HT1080 (cell line): ENCODE results near the gene ACOT11. TPM values are rescaled to one million over a fixed set of nuclear protein-coding genes. Genes with fewer than 3 reads are reported as not detected.

Experiments used
- DNase-seq: peaks from one replicate; pipeline ENCODE4 v3.0.0-alpha.2; 2015; ENCODE audit warnings: low read depth
- small RNA-seq: library from RNA; depleted of rRNA; stranded (forward); fragments of <200 nt; gene quantifications from one replicate; pipeline ENCODE3, GENCODE V24; 2014
- total RNA-seq: library from RNA; depleted of rRNA; stranded (reverse); fragments of >200 nt; shearing (Covaris generic); gene quantifications from 2 replicates; pipeline ENCODE4 v1.2.3, GENCODE V29; 2014; rRNA removed

Gene ACOT11
- total RNA-seq, 1 experiment from 2014 or later: 1.9 TPM

DNA sequence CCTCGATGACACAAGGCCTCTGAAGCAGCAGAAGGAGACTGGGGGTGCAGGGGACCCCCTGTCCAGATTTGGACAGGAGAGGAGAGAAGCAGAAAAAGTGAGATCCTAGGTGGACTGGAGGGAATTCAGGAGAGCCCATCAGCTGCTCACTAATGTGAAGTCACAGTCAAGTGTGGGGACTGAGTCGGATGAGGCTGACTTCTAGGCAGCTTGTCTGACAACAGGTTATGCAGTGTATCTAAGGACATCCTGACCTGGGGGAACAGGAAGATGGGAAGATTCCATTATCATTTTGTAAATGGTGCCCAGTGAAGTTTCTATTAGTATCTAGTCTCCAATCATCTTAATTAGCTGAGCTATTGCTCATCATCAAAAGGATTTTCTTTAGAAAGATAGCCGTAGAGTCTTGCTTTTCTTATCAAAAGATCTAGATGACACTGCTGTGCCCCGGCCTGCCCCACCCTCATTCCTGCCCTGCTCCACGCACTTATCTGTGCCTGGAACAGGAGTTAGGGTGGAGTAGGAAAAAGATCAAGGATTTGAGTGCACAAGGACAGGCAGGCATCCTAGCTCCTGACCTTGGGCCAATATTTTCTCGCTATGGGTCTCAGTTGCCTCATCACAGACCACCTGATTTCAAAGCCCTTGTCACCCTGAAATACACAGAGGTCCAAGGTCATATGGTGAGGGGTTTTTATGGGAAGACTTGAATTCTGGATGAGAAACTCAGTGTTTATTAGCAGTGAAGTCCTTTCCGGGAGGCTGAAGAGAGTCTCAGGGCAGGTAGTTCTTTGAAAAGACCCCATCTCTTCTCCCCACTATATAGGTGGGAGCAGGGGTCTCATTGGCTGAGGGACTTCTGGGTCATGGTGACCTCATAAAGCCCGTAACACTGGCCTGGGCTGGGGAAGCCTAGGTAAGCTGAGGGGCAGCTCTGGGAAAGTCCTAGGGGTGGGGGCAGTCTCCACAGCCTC lies 93.1 kb downstream of the ACOT11 start, which contains the start of gene MROH7:
Gene MROH7, plus strand, starts transcription at position 924 of the 974 bp plus-strand sequence. CDS start 11,141 bp downstream, outside the sequence.
- no peak for DNase-seq

DNA sequence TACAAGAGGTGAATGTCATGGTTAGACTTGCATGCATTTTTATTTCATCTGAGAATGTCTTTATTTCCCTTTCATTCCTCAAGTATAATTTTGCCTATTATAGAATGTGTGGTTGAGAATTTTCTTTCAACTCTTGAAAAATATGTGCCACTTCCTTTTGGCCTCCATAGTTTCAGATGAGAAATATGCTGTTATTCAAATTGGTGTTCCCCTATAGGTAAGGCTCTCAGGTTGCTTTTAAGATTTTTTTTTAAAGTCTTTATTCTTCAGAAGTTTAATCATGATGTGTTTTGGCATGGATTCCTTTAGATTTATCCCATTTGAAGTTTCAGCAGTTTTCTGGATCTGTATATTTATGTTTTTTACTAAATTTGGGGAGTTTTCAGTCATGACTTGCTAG lies 95.7 kb downstream of the ACOT11 start:
- no peak for DNase-seq

DNA sequence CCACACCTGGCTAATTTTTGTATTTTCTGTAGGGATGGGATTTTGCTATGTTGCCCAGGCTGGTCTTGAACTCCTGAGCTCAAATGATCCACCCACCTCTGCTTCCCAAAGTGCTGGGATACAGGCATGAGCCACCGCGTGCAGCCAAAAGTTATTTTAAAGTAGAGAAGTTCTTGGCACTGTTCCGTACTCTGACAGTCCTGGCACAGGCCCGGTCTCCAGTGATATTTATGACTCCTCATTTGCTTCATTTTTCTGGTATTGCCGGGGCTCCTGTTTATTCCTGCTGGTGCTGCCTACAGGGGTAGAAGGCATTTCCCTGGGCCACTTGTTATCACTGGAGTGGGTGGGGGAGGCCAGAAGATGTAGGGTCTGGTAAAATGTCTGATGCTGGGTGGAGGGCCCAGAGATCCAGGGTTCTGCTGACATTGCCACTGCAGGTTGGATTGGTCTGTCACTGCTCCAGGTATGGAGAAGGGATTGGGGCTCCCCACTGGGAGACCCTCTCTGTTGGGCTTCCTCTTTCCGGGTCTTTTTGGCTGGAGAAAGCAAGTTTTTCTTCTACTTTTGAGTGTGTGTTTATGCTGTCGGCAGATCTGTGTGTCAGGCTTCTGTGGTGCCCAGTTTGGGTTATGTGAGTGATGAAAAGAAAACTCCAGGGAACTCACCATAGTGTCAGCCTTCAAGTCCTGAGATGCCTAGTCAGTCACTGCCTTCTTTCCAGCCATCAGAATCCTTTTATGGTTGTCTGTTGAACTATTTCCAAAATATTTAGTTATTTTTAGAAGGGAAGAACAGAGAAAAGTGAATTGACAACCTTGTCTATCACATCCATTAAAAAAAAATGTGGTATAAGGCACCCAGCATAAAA lies 98.0 kb downstream of the ACOT11 start:
- no peak for DNase-seq

- no peak for DNase-seq
Measured at GRCh38 chr1:54649130-54649898, 101.3 kb downstream of the ACOT11 start.

DNA sequence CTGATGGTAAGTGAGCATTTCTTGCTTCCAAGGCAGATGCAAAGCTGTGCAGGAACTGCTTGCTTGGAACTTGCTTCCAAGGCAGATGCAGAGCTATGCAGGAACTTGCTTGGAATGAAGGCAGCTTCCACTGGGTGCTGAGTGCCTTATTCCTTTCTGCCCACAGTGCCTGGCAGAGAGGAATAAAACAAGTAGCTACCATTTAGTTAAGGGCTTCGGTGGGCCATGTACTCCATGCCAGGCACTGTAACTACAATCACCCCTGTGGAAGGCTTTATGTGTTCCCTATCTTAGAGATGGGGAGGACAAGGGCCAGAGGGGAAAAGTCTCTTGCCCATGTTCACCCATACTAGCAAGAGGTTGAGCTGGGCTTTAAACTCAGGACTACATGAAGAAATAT lies 101.9 kb downstream of the ACOT11 start:
- DNase-seq: no peak

DNA sequence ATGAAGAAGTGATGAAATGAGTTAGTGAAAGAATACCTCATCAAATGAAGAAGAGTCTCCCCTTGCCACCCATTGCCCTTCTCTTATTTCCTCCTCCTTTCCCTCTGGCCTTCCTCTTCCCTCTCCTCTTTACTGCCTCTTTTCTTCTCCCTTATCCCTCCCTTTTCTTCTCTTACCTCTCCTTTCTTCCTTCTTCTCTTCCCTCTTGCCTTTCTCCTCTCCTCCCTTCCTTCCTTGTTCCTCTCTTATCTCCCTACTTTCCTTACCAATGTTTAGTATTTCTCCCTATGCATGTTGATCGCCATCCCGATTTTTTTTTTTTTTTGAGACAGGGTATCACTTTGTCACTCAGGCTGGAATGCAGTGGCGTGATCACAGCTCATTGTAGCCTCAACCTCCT lies 102.4 kb downstream of the ACOT11 start:
- no peak for DNase-seq

GRCh38 chr1:54651608-54652007 lies 103.6 kb downstream of the ACOT11 start:
- no peak for DNase-seq

DNA sequence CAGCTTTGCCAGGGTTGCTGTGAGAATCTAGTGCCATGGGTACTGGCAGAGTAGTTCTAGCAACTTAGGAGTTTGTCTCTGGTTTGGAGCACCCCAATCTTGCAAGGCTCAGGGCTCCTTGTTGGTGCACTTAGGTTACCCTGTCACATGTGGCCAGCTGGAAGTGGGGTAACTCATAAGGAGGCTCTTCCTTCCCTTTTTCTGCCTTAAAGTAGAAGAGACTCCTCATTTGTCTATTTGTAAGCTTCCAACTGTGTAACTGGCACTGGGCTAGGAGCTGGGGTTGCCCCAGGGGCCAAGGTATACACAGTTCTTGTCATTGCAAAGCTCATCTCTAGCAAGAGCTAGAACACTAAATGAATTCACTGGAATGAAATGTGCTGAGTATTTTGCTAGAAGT lies 104.1 kb downstream of the ACOT11 start:
- DNase-seq: no peak

- DNase-seq: no peak
Measured at GRCh38 chr1:54653036-54653435, 105.0 kb downstream of the ACOT11 start.

DNA sequence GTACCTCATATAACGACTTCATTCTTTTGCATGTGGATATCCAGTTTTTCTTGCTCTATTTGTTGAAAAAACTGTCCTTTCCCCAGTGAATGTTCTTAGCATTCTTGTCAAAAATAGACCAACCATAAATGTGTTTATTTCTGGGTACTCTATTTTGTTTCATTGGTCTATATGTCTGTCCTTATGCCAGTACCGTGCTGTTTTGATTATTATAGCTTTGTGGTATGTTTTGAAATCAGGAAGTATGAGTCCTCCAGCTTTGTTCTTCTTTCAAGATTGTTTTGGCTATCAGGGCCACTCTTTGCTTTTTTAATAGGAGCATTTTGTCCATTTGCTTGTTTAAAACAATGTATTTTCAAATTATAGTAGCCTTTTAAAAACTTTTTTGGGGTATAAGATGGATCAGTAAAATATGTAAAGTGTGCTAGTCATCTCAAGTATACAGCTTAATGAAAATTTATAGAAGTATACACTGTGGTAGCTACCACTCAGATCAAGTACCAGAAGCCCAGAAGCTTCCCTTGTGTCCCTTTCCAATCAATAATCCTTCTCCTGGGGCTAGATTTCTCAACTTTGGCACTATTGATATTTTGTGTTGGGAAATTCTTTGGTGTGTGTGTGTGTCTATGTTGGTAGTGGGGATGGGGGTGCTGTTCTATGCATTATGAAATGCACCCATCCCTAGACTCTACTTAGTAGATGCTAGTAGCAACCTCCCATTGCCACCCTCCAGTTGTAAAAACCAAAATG lies 110.3 kb downstream of the ACOT11 start:
- no peak for DNase-seq

Small RNA genes lying within 50 kb of the gene (small RNA-seq; reads per million reads assigned to genes)
- gene AC099796.2: not detected

Other genes starting within 250 kb of the ACOT11 start
- 28.9 and 44.1 TPM in 2 replicates for gene SSBP3, start 141.8 kb upstream of the ACOT11 start, total RNA-seq
- gene FAM151A, start 75.3 kb downstream of the ACOT11 start, total RNA-seq: not detected in 2 replicates
- not detected in 2 replicates for gene MROH7, start 93.6 kb downstream of the ACOT11 start, total RNA-seq
- 35.1 and 37.9 TPM in 2 replicates for gene TTC4, start 167.6 kb downstream of the ACOT11 start, total RNA-seq
- gene PARS2, start 216.3 kb downstream of the ACOT11 start, total RNA-seq: 7.6 and 8.6 TPM in 2 replicates